ENCODE data around the gene FOXK1. TPM values are rescaled to one million over a fixed set of nuclear protein-coding genes. Genes with fewer than 3 reads are reported as not detected.

FOXK1 gene
- total and polyA plus RNA-seq, 9 of the 15 experiments (the other 6 are each of a cell fraction or from before 2014, with no cell fraction given): 0.32 to 45.5 (median 8.1) TPM

DNA sequence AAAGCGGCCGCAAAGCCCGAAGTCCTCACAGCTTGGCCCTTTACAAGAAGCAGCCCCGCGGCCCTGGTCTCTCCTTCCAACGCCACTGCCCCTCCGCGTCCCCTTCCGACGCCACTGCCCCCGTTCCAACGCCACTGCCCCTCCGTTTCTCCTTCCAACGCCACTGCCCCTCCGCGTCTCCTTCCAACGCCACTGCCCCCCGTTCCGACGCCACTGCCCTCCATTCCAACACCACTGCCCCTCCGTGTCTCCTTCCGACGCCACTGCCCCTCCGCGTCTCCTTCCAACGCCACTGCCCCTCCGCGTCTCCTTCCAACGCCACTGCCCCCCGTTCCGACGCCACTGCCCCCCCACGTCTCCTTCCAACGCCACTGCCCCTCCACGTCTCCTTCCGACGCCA is 126.5 kb downstream of the FOXK1 start:
- H3K79me2 ChIP-seq (ENCODE audit: control insufficient read depth, insufficient read depth, low read length): no peaks in the 10 kb centered on the region
- peaks cover 0 to 4% of the 10 kb centered on the region in 2 experiments; a peak in 2 of 5 replicates for H3K27me3 ChIP-seq (ENCODE audit: control insufficient read depth in 2 of 2, insufficient read depth in 2 of 2, low read length in 2 of 2)
- no TSS peak for BruUV-seq (replicated peaks)
- no peak overlapping the region for H3K9ac ChIP-seq (ENCODE audit: insufficient read depth in 1 of 2, low read depth in 2 of 2, low read length in 2 of 2)
- peaks cover 0 to 17% of the 10 kb centered on the region in 2 experiments; a peak in 2 of 5 replicates for H3K4me1 ChIP-seq (replicated peaks in 1 of 2; ENCODE audit: control insufficient read depth in 2 of 2, insufficient read depth in 2 of 2, low read length in 2 of 2)
- 0 out of 2 replicates have a peak, but pooled peaks cover 8% of the 10 kb centered on the region for H4K20me1 ChIP-seq (replicated peaks; ENCODE audit: control insufficient read depth, insufficient read depth, low read length)
- WGBS (ENCODE audit: insufficient coverage, low coverage, missing lambda C conversion rate): 40% methylated on average over 12 of the region's 37 CpGs
- FAIRE-seq (no peak), ATAC-seq (no peak), DNase-seq (ENCODE audit: extremely low read depth in 1 of 4, low spot score in 3 of 4) (no peak)
- H3K36me3 ChIP-seq (ENCODE audit: control insufficient read depth, insufficient read depth, low read length): no peaks in the 10 kb centered on the region
- no peak overlapping the region for H3K4me3 ChIP-seq
- intact Hi-C loops (cut with micrococcal nuclease): no loop called here
- TF ChIP-seq POLR2G (IDR thresholded peaks at IDR 0.05; ENCODE audit: low read depth, low read length): no peak
- TF ChIP-seq, protein P1, sequence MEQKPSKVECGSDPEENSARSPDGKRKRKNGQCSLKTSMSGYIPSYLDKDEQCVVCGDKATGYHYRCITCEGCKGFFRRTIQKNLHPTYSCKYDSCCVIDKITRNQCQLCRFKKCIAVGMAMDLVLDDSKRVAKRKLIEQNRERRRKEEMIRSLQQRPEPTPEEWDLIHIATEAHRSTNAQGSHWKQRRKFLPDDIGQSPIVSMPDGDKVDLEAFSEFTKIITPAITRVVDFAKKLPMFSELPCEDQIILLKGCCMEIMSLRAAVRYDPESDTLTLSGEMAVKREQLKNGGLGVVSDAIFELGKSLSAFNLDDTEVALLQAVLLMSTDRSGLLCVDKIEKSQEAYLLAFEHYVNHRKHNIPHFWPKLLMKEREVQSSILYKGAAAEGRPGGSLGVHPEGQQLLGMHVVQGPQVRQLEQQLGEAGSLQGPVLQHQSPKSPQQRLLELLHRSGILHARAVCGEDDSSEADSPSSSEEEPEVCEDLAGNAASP (IDR thresholded peaks at IDR 0.05): no peak
- TF ChIP-seq NRF1 (conservative IDR thresholded peaks at IDR 0.05 in 1 of 2, IDR thresholded peaks at IDR 0.05 in 1 of 2): no peak
- no peak for TF ChIP-seq RFX1 (IDR thresholded peaks at IDR 0.05)
- TF ChIP-seq HNRNPH1 (optimal IDR thresholded peaks at IDR 0.05; ENCODE audit: low read depth, low read length): no peak
- TF ChIP-seq ZNF12 (CRISPR knock-in tag; IDR thresholded peaks at IDR 0.05): no peak
- no peak for TF ChIP-seq ASH1L (IDR thresholded peaks at IDR 0.05; ENCODE audit: borderline replicate concordance, low read depth, partially characterized antibody)
- no peak for TF ChIP-seq ZNF584 (CRISPR knock-in tag; IDR thresholded peaks at IDR 0.05; ENCODE audit: low read depth)
- no peak for TF ChIP-seq NFYB (IDR thresholded peaks at IDR 0.05; ENCODE audit: extremely low read depth, insufficient read length)
- no peak for TF ChIP-seq EP300 (IDR thresholded peaks at IDR 0.05; ENCODE audit: low read length)
- no peak for TF ChIP-seq ZNF511 (CRISPR knock-in tag; IDR thresholded peaks at IDR 0.05)
- no peak for TF ChIP-seq CC2D1A (IDR thresholded peaks at IDR 0.05)
- no peak for TF ChIP-seq ZKSCAN8 (CRISPR knock-in tag; IDR thresholded peaks at IDR 0.05)
- no peak for TF ChIP-seq HLTF (IDR thresholded peaks at IDR 0.05)
- no peaks in the 10 kb centered on the region for H3K9me1 ChIP-seq (ENCODE audit: control insufficient read depth, insufficient read depth, low read length)
- no peak overlapping the region for H2AFZ ChIP-seq (ENCODE audit: low read depth, low read length)
- POLR2A ChIA-PET: interaction anchor here (0.7 to 1.0 kb wide), 2 partner anchors 8 to 331 kb away, joined by 3 read pairs; no protein-coding TSS in a partner anchor
- H3K4me2 ChIP-seq (ENCODE audit: insufficient read depth, low read length): no peak overlapping the region
- in situ Hi-C loops (cut with MboI): no loop called here
- no peak overlapping the region for H3K27ac ChIP-seq (ENCODE audit: extremely low read depth, low read depth, low read length)
- CTCF ChIA-PET (ENCODE audit: low intra/inter-chr PET ratio): no interaction called here
- no peaks in the 10 kb centered on the region for H3K9me3 ChIP-seq (replicated peaks; ENCODE audit: control insufficient read depth, insufficient read depth, low read depth, low read length)

Measured in K562 (cell line).